Cerebellar nuclear complex (tissue), 1 donor: ENCODE results near the gene CEP89.
"Not testable (repeated sequence)": the region's sequence is repeated elsewhere in the genome, so short reads cannot be mapped to it uniquely, and the experiment has no call there.

Source experiments
- DNase-seq, 2 experiments: peaks; one replicate each; lab custom pipeline; 2025; lab: John Stamatoyannopoulos, UW

CEP89 gene

GRCh38 chr19:32837531-32837930 lies 134.2 kb downstream of the CEP89 start:
- DNase-seq: no peak

GRCh38 chr19:32833388-32833787 lies 138.4 kb downstream of the CEP89 start:
- not testable (repeated sequence) for DNase-seq

- not testable (repeated sequence) for DNase-seq
These were observed 138.9 kb downstream of the CEP89 start for GRCh38 chr19:32832825-32833224.

- not testable (repeated sequence) for DNase-seq
These were observed 139.7 kb downstream of the CEP89 start for GRCh38 chr19:32832094-32832493.

- no peak for DNase-seq
These were observed 140.1 kb downstream of the CEP89 start for GRCh38 chr19:32831611-32832010.

GRCh38 chr19:32830231-32831014 lies 141.3 kb downstream of the CEP89 start:
- no peak for DNase-seq

- no peak for DNase-seq
These were observed 142.3 kb downstream of the CEP89 start for GRCh38 chr19:32829345-32829896.

GRCh38 chr19:32828643-32829344 lies 143.0 kb downstream of the CEP89 start:
- no peak for DNase-seq

- DNase-seq: no peak
These were observed 143.6 kb downstream of the CEP89 start for GRCh38 chr19:32828139-32828538.
